ENCODE results near the gene PUM2. TPM values are rescaled to one million over a fixed set of nuclear protein-coding genes. Genes with fewer than 3 reads are reported as not detected.

Gene PUM2
- total RNA-seq, 2 donors from 2014 or later, result 114 to 126 TPM

DNA sequence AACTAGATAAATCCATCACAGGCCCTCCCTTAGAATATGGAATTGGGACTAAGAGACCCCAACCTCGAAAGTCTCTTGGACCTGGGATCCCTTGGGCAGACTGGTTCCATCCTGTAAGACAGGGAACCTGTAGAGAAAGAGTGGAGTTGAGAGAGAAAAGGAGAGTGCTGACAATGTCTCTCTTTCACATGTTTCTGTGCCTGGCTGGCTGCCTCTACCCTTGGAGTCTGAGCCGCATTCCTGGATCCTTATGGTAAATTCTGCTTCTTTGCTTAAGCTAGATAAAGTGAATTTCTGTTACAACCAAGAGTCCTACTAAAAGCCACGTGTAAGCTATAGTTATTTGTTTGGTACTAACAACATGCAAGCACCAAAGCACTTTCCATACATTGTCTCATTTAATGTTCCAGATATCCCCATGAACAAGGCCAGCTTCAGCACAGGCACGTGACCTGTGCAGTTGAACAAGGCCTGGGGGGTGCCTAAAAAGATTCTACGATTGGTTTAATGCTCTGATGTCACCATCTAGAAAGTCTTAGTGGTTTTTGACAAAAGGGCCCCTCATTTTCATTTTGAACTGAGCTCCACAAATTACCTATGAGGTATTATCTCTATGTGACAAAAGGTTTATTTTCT is 2.1 kb upstream of the PUM2 start:
- no peak overlapping the region for H3K27ac ChIP-seq (ENCODE audit: low read depth, low read length)
- no peaks in the 10 kb centered on the region for H3K9me3 ChIP-seq (ENCODE audit: control insufficient read depth, low read length)
- Mint-ChIP-seq H3K27ac (no peak overlapping the region), H3K27me3 (ENCODE audit: insufficient read depth) (no peaks in the 10 kb centered on the region), H3K4me1 (peaks cover 11% of the 10 kb centered on the region), H3K4me3 (no peak overlapping the region), H3K36me3 (ENCODE audit: low read depth) (peaks cover 7% of the 10 kb centered on the region), H3K9me3 (no peaks in the 10 kb centered on the region)
- DNase-seq, result no peak
- TF ChIP-seq, protein P1, sequence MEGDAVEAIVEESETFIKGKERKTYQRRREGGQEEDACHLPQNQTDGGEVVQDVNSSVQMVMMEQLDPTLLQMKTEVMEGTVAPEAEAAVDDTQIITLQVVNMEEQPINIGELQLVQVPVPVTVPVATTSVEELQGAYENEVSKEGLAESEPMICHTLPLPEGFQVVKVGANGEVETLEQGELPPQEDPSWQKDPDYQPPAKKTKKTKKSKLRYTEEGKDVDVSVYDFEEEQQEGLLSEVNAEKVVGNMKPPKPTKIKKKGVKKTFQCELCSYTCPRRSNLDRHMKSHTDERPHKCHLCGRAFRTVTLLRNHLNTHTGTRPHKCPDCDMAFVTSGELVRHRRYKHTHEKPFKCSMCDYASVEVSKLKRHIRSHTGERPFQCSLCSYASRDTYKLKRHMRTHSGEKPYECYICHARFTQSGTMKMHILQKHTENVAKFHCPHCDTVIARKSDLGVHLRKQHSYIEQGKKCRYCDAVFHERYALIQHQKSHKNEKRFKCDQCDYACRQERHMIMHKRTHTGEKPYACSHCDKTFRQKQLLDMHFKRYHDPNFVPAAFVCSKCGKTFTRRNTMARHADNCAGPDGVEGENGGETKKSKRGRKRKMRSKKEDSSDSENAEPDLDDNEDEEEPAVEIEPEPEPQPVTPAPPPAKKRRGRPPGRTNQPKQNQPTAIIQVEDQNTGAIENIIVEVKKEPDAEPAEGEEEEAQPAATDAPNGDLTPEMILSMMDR (conservative IDR thresholded peaks at IDR 0.05), result no peak
- no peaks in the 10 kb centered on the region for H3K36me3 ChIP-seq (ENCODE audit: control insufficient read depth, insufficient read depth, low read length)
- WGBS, 2 experiments (ENCODE audit: insufficient coverage in 1 of 2, insufficient read length in 1 of 2), result 82 to 88% methylated on average over 4 to 5 of the region's 5 CpGs
- peaks cover 8% of the 10 kb centered on the region for H3K4me1 ChIP-seq (ENCODE audit: control insufficient read depth, insufficient read depth, low read length)
- peak overlapping the region; percentile 96 for H3K4me3 ChIP-seq (ENCODE audit: low read length)
- H3K27me3 ChIP-seq (ENCODE audit: control insufficient read depth, insufficient read depth, low read length, poor library complexity, severe bottlenecking), result no peaks in the 10 kb centered on the region
- H3K9ac ChIP-seq (ENCODE audit: extremely low read depth, low read length, poor library complexity, severe bottlenecking), result no peak overlapping the region

DNA sequence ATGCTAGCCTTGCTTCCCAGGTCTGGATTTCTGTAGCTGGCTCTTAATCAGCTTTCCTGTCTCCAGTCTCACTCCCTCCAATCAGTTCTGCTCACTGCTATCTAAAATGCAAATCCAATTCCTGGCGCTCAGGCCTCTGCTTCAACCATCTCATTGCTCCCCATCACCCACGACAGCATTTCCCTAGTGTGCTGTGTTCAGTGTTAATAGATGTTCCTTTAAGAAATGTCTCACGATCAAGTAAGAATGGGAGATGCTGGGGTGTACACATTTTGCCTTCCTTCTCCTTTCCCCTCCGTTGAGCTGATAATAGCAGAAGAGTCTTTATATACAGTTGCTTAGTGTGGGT is 1.6 kb upstream of the PUM2 start:
- Histone ChIP-seq H3K9me3 (ENCODE audit: control insufficient read depth, low read length) (no peaks in the 10 kb centered on the region), H3K36me3 (ENCODE audit: control insufficient read depth, insufficient read depth, low read length) (no peaks in the 10 kb centered on the region), H3K27me3 (ENCODE audit: control insufficient read depth, insufficient read depth, low read length, poor library complexity, severe bottlenecking) (no peaks in the 10 kb centered on the region), H3K27ac (ENCODE audit: low read depth, low read length) (no peak overlapping the region), H3K4me3 (ENCODE audit: low read length) (peak overlapping the region; percentile 96), H3K9ac (ENCODE audit: extremely low read depth, low read length, poor library complexity, severe bottlenecking) (peak overlapping the region; percentile 90), H3K4me1 (ENCODE audit: control insufficient read depth, insufficient read depth, low read length) (peaks cover 11% of the 10 kb centered on the region)
- Mint-ChIP-seq H3K9me3 (no peaks in the 10 kb centered on the region), H3K27me3 (ENCODE audit: insufficient read depth) (no peaks in the 10 kb centered on the region), H3K4me3 (no peak overlapping the region), H3K4me1 (peaks cover 16% of the 10 kb centered on the region), H3K36me3 (ENCODE audit: low read depth) (peaks cover 8% of the 10 kb centered on the region), H3K27ac (no peak overlapping the region)
- TF ChIP-seq, protein P1 (conservative IDR thresholded peaks at IDR 0.05), result no peak
- DNase-seq, result peak; percentile 56
- WGBS, 2 experiments (ENCODE audit: insufficient coverage in 1 of 2, insufficient read length in 1 of 2), result 39 to 40% methylated on average over 1 to 3 of the region's 4 CpGs

DNA sequence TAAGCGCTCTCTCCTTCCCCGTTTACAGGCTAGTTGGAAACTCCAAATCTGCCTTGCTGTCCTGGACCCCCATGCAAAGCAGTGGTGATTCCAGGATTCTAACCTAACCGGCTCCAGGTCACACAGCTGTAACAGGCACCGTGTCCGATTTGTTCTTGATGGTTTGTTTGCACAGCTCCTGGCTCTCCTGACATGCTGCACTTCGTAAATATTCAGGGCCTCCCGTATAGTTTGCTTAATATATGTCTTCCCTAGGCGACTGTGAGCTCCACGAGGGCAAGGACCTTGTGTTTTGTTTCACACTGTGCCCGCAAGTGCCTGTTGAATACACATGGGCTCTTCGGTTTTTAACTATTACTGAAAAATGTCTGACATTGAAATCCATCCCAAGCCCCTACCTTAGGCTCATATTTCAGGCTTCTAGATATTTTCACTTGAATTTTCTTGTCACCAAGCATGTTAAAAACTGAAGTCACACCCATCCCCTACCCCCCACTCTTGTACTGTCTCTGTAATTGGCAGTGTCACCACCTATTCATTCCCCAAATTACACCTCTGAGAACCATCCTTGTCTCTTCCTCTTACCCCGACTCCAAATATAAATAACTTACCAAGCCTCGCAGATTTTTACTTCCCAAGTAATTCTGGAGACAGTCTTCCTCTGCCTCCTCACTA is 1.0 kb upstream of the PUM2 start:
- Mint-ChIP-seq H3K27ac (no peak overlapping the region), H3K27me3 (ENCODE audit: insufficient read depth) (no peaks in the 10 kb centered on the region), H3K4me1 (peaks cover 21% of the 10 kb centered on the region), H3K36me3 (ENCODE audit: low read depth) (peaks cover 8% of the 10 kb centered on the region), H3K4me3 (no peak overlapping the region), H3K9me3 (no peaks in the 10 kb centered on the region)
- peak overlapping the region; percentile 96 for H3K4me3 ChIP-seq (ENCODE audit: low read length)
- WGBS, 2 experiments (ENCODE audit: insufficient coverage in 1 of 2, insufficient read length in 1 of 2), result 27 to 28% methylated on average over 11 to 13 of the region's 13 CpGs
- H3K27ac ChIP-seq (ENCODE audit: low read depth, low read length), result peak overlapping the region; percentile 94
- peaks cover 4% of the 10 kb centered on the region for H3K36me3 ChIP-seq (ENCODE audit: control insufficient read depth, insufficient read depth, low read length)
- no peaks in the 10 kb centered on the region for H3K9me3 ChIP-seq (ENCODE audit: control insufficient read depth, low read length)
- TF ChIP-seq, protein P1 (conservative IDR thresholded peaks at IDR 0.05), result no peak
- no peak for DNase-seq
- peaks cover 11% of the 10 kb centered on the region for H3K4me1 ChIP-seq (ENCODE audit: control insufficient read depth, insufficient read depth, low read length)
- no peaks in the 10 kb centered on the region for H3K27me3 ChIP-seq (ENCODE audit: control insufficient read depth, insufficient read depth, low read length, poor library complexity, severe bottlenecking)
- peak overlapping the region; percentile 90 for H3K9ac ChIP-seq (ENCODE audit: extremely low read depth, low read length, poor library complexity, severe bottlenecking)

Measured in endodermal cell (in vitro differentiated cells).